GM06990 (cell line): Measurements from ENCODE around the gene ITPK1.

ENCODE experiments used
- DNase-seq: peaks from one replicate; pipeline ENCODE4 v3.0.0-alpha.2; 2011; ENCODE audit not compliant: insufficient read length; ENCODE audit errors: extremely low read depth
- H3K27me3 ChIP-seq: replicated peaks from 2 replicates; pipeline ENCODE4 v1.6.0; 2011; ENCODE audit warnings: low read length; ENCODE audit not compliant: control insufficient read depth, insufficient read depth
- H3K36me3 ChIP-seq: 2 replicates; pipeline ENCODE4 v1.5.1; 2011; ENCODE audit warnings: low read length; ENCODE audit not compliant: control insufficient read depth, insufficient read depth
- H3K4me3 ChIP-seq: replicated peaks from 2 replicates; pipeline ENCODE4 v1.5.1; 2011; ENCODE audit warnings: low read depth, mild to moderate bottlenecking, control low read depth, low read length
- TF ChIP-seq, protein P1 (sequence below): IDR thresholded peaks from 2 replicates; pipeline ENCODE4 v1.5.1; 2011; ENCODE audit warnings: low read length, control low read depth, mild to moderate bottlenecking, inconsistent platforms; ENCODE audit not compliant: insufficient read depth, poor library complexity, severe bottlenecking

The ITPK1 gene

GRCh38 chr14:93035917-93036651 lies 79.6 kb downstream of the ITPK1 start:
- no peaks in the 10 kb centered on the region for H3K27me3 ChIP-seq
- H3K4me3 ChIP-seq: no peak overlapping the region
- H3K36me3 ChIP-seq: no peaks in the 10 kb centered on the region
- TF ChIP-seq, protein P1, sequence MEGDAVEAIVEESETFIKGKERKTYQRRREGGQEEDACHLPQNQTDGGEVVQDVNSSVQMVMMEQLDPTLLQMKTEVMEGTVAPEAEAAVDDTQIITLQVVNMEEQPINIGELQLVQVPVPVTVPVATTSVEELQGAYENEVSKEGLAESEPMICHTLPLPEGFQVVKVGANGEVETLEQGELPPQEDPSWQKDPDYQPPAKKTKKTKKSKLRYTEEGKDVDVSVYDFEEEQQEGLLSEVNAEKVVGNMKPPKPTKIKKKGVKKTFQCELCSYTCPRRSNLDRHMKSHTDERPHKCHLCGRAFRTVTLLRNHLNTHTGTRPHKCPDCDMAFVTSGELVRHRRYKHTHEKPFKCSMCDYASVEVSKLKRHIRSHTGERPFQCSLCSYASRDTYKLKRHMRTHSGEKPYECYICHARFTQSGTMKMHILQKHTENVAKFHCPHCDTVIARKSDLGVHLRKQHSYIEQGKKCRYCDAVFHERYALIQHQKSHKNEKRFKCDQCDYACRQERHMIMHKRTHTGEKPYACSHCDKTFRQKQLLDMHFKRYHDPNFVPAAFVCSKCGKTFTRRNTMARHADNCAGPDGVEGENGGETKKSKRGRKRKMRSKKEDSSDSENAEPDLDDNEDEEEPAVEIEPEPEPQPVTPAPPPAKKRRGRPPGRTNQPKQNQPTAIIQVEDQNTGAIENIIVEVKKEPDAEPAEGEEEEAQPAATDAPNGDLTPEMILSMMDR: no peak
- no peak for DNase-seq

DNA sequence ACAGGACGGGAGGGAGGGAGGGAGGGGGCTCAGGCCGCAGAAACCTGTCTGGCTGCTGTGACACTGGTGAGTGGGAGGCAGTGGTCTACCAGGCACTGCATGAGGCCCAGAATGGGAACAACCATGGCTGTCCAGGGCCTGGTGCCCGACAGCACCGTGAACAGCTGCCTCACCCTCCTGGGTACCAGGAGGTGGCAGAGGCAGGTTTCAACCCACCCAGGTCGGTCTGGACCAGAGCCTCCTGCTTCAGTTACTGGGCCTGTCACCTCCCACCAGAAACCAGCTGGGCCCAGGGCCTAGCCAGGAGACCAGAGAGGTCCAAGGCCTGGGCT lies 80.2 kb downstream of the ITPK1 start:
- TF ChIP-seq, protein P1: no peak
- no peaks in the 10 kb centered on the region for H3K36me3 ChIP-seq
- DNase-seq: no peak
- H3K4me3 ChIP-seq: no peak overlapping the region
- H3K27me3 ChIP-seq: no peaks in the 10 kb centered on the region

GRCh38 chr14:93034671-93034994 lies 81.1 kb downstream of the ITPK1 start:
- Histone ChIP-seq H3K4me3 (no peak overlapping the region), H3K27me3 (no peaks in the 10 kb centered on the region), H3K36me3 (no peaks in the 10 kb centered on the region)
- TF ChIP-seq, protein P1: no peak
- no peak for DNase-seq

- TF ChIP-seq, protein P1: peak; percentile 85
- DNase-seq: peak; percentile 45
These were observed 81.6 kb downstream of the ITPK1 start for GRCh38 chr14:93033983-93034670.

DNA sequence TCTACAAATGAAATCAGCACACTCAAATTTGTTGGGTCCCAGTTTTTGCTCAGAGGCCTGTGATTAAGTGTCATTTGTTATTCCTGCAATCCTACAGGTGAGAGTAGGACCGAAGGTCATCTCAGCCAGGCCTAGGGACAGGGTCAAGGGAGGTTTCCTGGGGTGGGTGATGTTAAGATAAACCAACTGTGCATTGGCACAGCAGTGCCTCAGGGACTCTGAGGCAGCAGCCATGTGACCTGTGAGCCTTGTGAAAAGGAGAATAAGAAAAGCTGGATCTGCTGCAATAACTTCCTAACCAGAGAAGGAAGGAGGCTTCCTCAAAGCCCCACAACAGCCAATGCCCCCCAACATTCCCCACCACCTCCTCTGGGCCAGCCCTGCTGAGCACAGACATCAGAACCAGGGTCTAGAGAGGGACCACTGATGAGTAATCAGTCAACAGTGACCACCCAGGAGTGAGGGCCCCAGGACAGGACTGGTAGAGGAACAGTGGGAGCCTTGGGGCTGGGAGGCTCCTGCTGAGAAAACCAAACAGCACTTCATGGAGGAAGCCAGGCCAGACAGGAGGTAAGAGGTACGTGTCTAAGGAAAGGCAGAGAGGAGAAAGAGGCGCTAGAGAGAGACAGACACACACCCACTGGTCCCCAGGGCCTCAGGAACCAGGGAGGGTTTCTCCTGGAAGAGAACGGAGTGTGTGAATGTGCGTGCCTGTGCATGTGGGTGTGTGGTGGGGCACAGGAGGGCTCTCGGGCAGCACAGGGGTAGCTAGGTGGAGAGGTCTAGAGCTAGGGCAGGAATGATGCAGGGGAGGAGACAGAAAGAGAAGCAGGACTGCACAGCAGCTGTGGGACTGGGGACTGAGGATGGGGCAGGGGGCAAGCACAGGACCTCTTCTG lies 82.4 kb downstream of the ITPK1 start:
- TF ChIP-seq, protein P1: no peak
- Histone ChIP-seq H3K36me3 (no peaks in the 10 kb centered on the region), H3K4me3 (no peak overlapping the region), H3K27me3 (no peaks in the 10 kb centered on the region)
- DNase-seq: no peak

More at GRCh38 chr14:93033983-93034670, 81.6 kb downstream of the ITPK1 start:
- H3K4me3 ChIP-seq: no peak overlapping the region
- H3K27me3 ChIP-seq: no peaks in the 10 kb centered on the region
- no peaks in the 10 kb centered on the region for H3K36me3 ChIP-seq
